Cardiac fibroblast (primary cell): ENCODE measurements around the gene FA2H.
"Not testable (repeated sequence)": the region's sequence is repeated elsewhere in the genome, so short reads cannot be mapped to it uniquely, and the experiment has no call there.

ENCODE experiments used
- DNase-seq, 2 donors: peaks; one replicate each; pipeline versions ENCODE4 v3.0.0 to v3.0.0-alpha.2; 2010; ENCODE audit warnings: low read depth in 2 of 2
- H3K4me3 ChIP-seq, 2 donors: replicated peaks in 1 of 2; 1 replicate in 1 of 2; 2 replicates in 1 of 2; pipeline ENCODE4 v1.5.1; 2011; ENCODE audit warnings: low read depth in 2 of 2, low read length in 2 of 2, mild to moderate bottlenecking in 2 of 2, moderate library complexity in 1 of 2
- TF ChIP-seq, protein P1 (sequence below): IDR thresholded peaks from one replicate; pipeline ENCODE4 v1.5.1; 2011; ENCODE audit warnings: low read depth, mild to moderate bottlenecking, low read length, inconsistent platforms

The FA2H gene

DNA sequence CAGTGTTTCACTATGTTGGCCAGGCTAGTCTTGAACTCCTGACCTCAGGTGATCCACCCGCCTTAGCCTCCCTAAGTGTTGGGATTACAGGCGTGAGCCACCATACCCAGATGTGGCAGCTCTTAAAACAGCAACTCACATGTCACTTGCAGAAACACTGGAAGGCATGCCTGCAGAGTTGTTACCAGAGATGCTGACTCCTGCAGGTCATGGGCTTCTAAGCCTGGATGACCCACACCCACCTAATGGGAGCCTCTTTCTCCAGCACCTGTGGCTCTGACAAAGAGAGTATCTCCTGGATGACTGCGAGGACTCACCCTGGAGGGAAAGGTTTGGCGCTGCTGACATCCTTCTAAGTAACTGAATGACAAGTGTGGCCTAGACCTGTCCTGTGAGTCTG lies 96.8 kb downstream of the FA2H start:
- TF ChIP-seq, protein P1, sequence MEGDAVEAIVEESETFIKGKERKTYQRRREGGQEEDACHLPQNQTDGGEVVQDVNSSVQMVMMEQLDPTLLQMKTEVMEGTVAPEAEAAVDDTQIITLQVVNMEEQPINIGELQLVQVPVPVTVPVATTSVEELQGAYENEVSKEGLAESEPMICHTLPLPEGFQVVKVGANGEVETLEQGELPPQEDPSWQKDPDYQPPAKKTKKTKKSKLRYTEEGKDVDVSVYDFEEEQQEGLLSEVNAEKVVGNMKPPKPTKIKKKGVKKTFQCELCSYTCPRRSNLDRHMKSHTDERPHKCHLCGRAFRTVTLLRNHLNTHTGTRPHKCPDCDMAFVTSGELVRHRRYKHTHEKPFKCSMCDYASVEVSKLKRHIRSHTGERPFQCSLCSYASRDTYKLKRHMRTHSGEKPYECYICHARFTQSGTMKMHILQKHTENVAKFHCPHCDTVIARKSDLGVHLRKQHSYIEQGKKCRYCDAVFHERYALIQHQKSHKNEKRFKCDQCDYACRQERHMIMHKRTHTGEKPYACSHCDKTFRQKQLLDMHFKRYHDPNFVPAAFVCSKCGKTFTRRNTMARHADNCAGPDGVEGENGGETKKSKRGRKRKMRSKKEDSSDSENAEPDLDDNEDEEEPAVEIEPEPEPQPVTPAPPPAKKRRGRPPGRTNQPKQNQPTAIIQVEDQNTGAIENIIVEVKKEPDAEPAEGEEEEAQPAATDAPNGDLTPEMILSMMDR: no peak
- DNase-seq: no peak
- H3K4me3 ChIP-seq: no peak overlapping the region

DNA sequence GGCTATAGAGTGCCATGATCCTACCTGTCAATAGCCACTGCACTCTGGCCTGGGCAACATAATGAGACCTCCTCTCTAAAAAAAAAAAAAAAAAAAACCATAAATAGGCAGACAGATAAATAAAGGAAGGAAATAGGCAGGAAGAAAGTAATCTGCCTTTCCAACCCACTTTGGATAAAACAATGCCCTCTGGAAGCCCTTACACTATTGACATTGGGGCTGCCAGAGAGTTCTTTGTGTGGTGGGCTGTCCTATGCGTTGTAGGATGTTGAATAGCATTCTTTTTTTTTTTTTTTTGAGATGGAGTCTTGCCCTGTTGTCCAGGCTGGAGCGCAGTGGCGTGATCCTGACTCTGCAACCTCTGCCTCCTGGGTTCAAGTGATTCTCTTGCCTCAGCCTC lies 100.7 kb downstream of the FA2H start:
- TF ChIP-seq, protein P1: no peak
- DNase-seq: no peak
- H3K4me3 ChIP-seq: no peak overlapping the region

DNA sequence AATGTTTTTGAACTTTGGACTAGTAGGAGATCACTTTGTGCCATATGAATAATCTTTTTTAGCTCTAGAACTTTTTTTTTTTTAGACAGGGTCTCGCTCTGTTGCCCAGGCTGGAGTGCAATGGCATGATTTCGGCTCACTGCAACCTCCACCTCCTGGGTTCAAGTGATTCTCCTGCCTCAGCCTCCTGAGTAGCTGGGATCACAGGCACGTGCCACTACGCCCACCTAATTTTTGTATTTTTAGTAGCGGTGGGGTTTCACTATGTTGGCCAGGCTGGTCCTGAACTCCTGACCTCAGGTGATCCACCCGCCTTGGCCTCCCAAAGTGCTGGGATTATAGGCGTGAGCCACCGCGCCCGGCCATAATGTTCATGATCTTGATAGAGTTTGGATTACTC lies 105.7 kb downstream of the FA2H start:
- not testable (repeated sequence) for H3K4me3 ChIP-seq, DNase-seq

DNA sequence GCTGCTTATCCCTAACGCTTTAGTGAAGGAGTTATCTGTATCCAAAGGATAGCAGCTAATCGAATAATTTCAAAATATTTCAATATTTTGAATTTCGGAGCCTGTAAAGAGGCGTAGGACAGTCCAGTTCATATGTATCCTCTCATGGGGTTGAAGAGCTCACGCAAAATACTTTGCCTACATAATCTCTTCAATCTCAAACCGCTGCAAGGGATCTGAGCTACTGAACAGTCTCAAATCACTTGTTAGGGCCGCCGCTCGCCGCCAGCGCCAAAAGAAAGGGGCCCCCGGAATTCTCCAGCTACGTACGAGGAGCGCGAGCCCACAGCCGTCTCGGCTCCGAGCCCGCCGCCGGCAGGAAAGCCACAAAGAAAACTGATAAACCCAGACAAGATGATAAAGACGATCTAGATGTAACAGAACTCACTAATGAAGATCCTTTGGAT lies 107.3 kb downstream of the FA2H start:
- peak overlapping the region; percentile 52 to 61 for H3K4me3 ChIP-seq
- peak; percentile 19 to 35 for DNase-seq
- TF ChIP-seq, protein P1: no peak

DNA sequence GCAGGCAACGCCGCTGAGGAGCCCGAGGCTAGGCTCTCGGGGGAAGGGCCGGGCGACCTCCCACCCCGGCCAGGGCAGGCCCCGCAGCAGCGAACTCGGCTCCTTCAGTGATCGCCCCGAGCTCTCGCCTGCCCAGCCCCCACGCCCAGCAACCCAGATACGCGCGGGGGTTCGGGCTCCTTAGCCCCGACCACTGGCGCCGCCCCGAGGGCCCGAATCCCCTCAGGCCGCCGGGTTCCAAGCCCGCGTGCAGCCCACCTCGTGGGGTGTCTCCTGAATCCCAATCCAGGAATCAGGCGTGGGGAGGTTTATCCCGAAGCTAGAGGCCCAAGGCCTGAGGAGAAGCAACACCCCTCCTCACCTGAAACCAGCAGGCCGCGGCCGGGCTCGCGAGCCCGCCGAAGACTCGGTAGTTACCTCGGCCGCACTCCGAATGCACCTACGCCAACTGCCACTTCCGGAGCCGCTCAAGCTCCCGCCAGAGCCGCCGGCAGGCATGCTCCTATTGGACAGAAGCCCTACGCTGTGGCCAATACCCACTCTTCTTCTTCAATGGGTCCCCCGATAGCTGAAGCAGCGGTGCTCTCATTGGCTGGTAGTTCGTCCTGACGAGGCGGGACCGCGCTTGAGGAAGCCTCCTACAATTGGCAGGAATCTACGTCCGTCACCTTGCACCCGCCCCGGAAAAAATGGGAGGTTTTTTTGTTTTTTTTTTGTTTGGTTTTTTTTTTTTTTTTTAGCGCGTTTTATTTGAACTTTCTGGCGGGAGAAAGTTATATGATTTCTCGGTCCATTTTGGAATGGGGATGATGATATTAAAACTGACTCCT lies 108.0 kb downstream of the FA2H start, which contains the start of gene RFWD3:
Gene RFWD3, minus strand, starts transcription at position 453 of the 830 bp plus-strand sequence. CDS start 5,428 bp downstream, outside the sequence.
- DNase-seq: peak; percentile 99
- peak within 1 kb of the TSS; percentile 88 to 91 for H3K4me3 ChIP-seq
- TF ChIP-seq, protein P1: no peak

DNA sequence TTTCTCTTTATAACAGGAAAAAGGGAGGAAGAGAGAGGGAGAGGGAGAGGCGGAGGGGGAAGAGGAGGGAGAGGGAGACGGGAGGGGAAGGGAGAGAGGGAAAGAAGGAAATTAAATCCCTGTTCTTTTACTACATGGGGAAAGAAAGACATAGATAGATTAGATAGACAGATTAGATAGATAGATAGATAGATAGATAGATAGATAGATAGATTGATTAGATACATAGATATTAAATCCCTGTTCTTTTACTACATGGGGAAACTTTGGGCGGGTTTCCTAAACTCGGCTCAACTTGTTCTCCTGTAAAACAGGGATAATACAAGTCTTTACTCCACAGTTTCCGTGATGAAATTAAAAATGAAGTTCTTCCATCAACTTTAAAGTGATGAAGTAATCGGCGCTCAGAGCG lies 108.6 kb downstream of the FA2H start:
- peak overlapping the region; percentile 88 to 91 for H3K4me3 ChIP-seq
- DNase-seq: no peak
- TF ChIP-seq, protein P1: no peak
